Hepatocyte (in vitro differentiated cells): Measurements from ENCODE around the gene COMMD8.

Experiments
- EZH2 ChIP-seq: fragments of 200-600 bp; sonication (generic); IDR thresholded peaks from 2 replicates; pipeline ENCODE4 v1.6.1; 2016; ENCODE audit warnings: antibody characterized with exemption, mild to moderate bottlenecking, borderline replicate concordance
- EZH2phosphoT487 ChIP-seq: fragments of 200-600 bp; sonication (generic); IDR thresholded peaks from one replicate; pipeline ENCODE4 v1.6.1; 2018; ENCODE audit warnings: antibody characterized with exemption, mild to moderate bottlenecking, low read depth, moderate library complexity; ENCODE audit not compliant: unreplicated experiment, severe bottlenecking
- TF ChIP-seq, protein P1 (sequence below): fragments of 200-600 bp; sonication (generic); IDR thresholded peaks from 2 replicates; pipeline ENCODE4 v1.5.1; 2016; ENCODE audit warnings: antibody characterized with exemption, mild to moderate bottlenecking; ENCODE audit not compliant: poor library complexity

DNA sequence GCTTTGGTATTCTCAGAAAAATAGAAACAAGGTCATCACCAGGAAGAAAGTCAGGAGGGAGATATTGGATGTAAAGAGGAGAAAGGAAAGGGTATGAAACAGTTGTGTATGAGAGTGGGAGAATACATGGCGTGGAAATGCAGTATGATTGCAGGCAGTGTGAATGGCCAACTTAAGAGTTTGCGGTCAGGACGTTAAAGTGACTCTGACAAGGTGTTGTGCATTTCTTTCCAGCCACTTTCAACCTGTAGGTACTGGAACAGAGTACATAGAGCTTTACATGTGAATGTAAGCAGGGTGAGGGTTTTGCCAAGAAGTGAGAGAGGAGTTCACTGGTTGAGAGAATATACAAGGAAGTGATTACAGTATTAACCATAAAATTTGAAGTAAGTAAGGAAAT, 37.3 kb upstream of the COMMD8 start:
- TF ChIP-seq, protein P1, sequence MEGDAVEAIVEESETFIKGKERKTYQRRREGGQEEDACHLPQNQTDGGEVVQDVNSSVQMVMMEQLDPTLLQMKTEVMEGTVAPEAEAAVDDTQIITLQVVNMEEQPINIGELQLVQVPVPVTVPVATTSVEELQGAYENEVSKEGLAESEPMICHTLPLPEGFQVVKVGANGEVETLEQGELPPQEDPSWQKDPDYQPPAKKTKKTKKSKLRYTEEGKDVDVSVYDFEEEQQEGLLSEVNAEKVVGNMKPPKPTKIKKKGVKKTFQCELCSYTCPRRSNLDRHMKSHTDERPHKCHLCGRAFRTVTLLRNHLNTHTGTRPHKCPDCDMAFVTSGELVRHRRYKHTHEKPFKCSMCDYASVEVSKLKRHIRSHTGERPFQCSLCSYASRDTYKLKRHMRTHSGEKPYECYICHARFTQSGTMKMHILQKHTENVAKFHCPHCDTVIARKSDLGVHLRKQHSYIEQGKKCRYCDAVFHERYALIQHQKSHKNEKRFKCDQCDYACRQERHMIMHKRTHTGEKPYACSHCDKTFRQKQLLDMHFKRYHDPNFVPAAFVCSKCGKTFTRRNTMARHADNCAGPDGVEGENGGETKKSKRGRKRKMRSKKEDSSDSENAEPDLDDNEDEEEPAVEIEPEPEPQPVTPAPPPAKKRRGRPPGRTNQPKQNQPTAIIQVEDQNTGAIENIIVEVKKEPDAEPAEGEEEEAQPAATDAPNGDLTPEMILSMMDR = no peak
- no peak for TF ChIP-seq EZH2phosphoT487
- no peak for TF ChIP-seq EZH2
